Measurements from ENCODE around the gene GPN2.
A peak's percentile ranks its signal among the peaks of the same experiment; 100 is the strongest.

Gene GPN2

GRCh38 chr1:26932531-26932930 is 42.4 kb upstream of the GPN2 start:
- no peak overlapping the region for H3K9ac ChIP-seq (ENCODE audit: low read length)
- no CpG with 5 or more reads among the region's 3 CpGs for WGBS (ENCODE audit: extremely low coverage, insufficient coverage, insufficient read length)
- H4K91ac ChIP-seq (ENCODE audit: low read depth, low read length): no peak overlapping the region
- no peak overlapping the region for H4K8ac ChIP-seq (ENCODE audit: low read depth, low read length)
- H3K4ac ChIP-seq (ENCODE audit: low read depth, low read length): no peak overlapping the region
- H3K23ac ChIP-seq (ENCODE audit: low read length): no peak overlapping the region
- H3K79me2 ChIP-seq (ENCODE audit: control insufficient read depth, insufficient read depth, low read length, poor library complexity): no peaks in the 10 kb centered on the region
- DNase-seq: no peak
- no peaks in the 10 kb centered on the region for H3K27me3 ChIP-seq (ENCODE audit: insufficient read depth, low read length)
- H3K4me3 ChIP-seq (ENCODE audit: low read depth, low read length): no peak overlapping the region
- H3K36me3 ChIP-seq (ENCODE audit: control insufficient read depth in 1 of 2, insufficient read depth in 2 of 2, low read length in 2 of 2): peaks cover 20 to 29% of the 10 kb centered on the region in 2 experiments
- H3K14ac ChIP-seq (ENCODE audit: low read length): no peak overlapping the region
- no peaks in the 10 kb centered on the region for H3K4me1 ChIP-seq (ENCODE audit: control insufficient read depth in 1 of 2, insufficient read depth in 2 of 2, low read length in 2 of 2)
- no peak overlapping the region for H2BK12ac ChIP-seq (ENCODE audit: low read length)
- no peak overlapping the region for H4K12ac ChIP-seq (ENCODE audit: low read depth, low read length)
- no peak overlapping the region for H3K18ac ChIP-seq (ENCODE audit: low read length)
- no peaks in the 10 kb centered on the region for H3K79me1 ChIP-seq (ENCODE audit: low read length)
- H3K4me2 ChIP-seq (ENCODE audit: low read length): no peak overlapping the region
- H2AFZ ChIP-seq (ENCODE audit: insufficient read depth, low read length, poor library complexity): no peak overlapping the region
- no peak overlapping the region for H2BK120ac ChIP-seq (ENCODE audit: insufficient read depth, low read length, poor library complexity)
- H3K27ac ChIP-seq (ENCODE audit: low read depth, low read length): no peak overlapping the region
- no peak overlapping the region for H2BK5ac ChIP-seq (ENCODE audit: low read depth, low read length, poor library complexity)
- H2AK5ac ChIP-seq (ENCODE audit: low read length): no peak overlapping the region
- H3K9me3 ChIP-seq (ENCODE audit: insufficient read depth, low read depth, low read length): no peaks in the 10 kb centered on the region

- H3K23ac ChIP-seq (ENCODE audit: low read length): no peak overlapping the region
- no CpG with 5 or more reads among the region's 3 CpGs for WGBS (ENCODE audit: extremely low coverage, insufficient coverage, insufficient read length)
Observed at GRCh38 chr1:26923711-26924110, 33.6 kb upstream of the GPN2 start.

GRCh38 chr1:26922901-26923300 is 32.8 kb upstream of the GPN2 start:
- Histone ChIP-seq H2BK12ac (ENCODE audit: low read length) (no peak overlapping the region), H3K23ac (ENCODE audit: low read length) (no peak overlapping the region), H3K4me1 (ENCODE audit: control insufficient read depth in 1 of 2, insufficient read depth in 2 of 2, low read length in 2 of 2) (peaks cover 5 to 10% of the 10 kb centered on the region in 2 experiments), H2BK5ac (ENCODE audit: low read depth, low read length, poor library complexity) (no peak overlapping the region), H3K79me1 (ENCODE audit: low read length) (peaks cover 5% of the 10 kb centered on the region), H3K4me3 (ENCODE audit: low read depth, low read length) (no peak overlapping the region), H4K8ac (ENCODE audit: low read depth, low read length) (no peak overlapping the region), H3K9me3 (ENCODE audit: insufficient read depth, low read depth, low read length) (no peaks in the 10 kb centered on the region), H2AK5ac (ENCODE audit: low read length) (no peak overlapping the region), H3K79me2 (ENCODE audit: control insufficient read depth, insufficient read depth, low read length, poor library complexity) (peaks cover 10% of the 10 kb centered on the region), H4K91ac (ENCODE audit: low read depth, low read length) (no peak overlapping the region), H3K4ac (ENCODE audit: low read depth, low read length) (peak overlapping the region; percentile 54), H4K12ac (ENCODE audit: low read depth, low read length) (no peak overlapping the region), H3K14ac (ENCODE audit: low read length) (no peak overlapping the region), H3K4me2 (ENCODE audit: low read length) (peak overlapping the region; percentile 84), H3K36me3 (ENCODE audit: control insufficient read depth in 1 of 2, insufficient read depth in 2 of 2, low read length in 2 of 2) (peaks cover 12 to 28% of the 10 kb centered on the region in 2 experiments), H3K18ac (ENCODE audit: low read length) (no peak overlapping the region), H3K27ac (ENCODE audit: low read depth, low read length) (no peak overlapping the region), H2BK120ac (ENCODE audit: insufficient read depth, low read length, poor library complexity) (no peak overlapping the region), H2AFZ (ENCODE audit: insufficient read depth, low read length, poor library complexity) (no peak overlapping the region), H3K27me3 (ENCODE audit: insufficient read depth, low read length) (no peaks in the 10 kb centered on the region), H3K9ac (ENCODE audit: low read length) (no peak overlapping the region)
- no CpG with 5 or more reads among the region's 3 CpGs for WGBS (ENCODE audit: extremely low coverage, insufficient coverage, insufficient read length)
- DNase-seq: no peak

More at GRCh38 chr1:26923711-26924110, 33.6 kb upstream of the GPN2 start:
- Histone ChIP-seq H2BK5ac (ENCODE audit: low read depth, low read length, poor library complexity) (no peak overlapping the region), H3K4me2 (ENCODE audit: low read length) (no peak overlapping the region), H3K27me3 (ENCODE audit: insufficient read depth, low read length) (no peaks in the 10 kb centered on the region), H4K8ac (ENCODE audit: low read depth, low read length) (no peak overlapping the region), H4K12ac (ENCODE audit: low read depth, low read length) (no peak overlapping the region), H2BK12ac (ENCODE audit: low read length) (no peak overlapping the region), H2AK5ac (ENCODE audit: low read length) (no peak overlapping the region), H3K18ac (ENCODE audit: low read length) (no peak overlapping the region), H3K79me2 (ENCODE audit: control insufficient read depth, insufficient read depth, low read length, poor library complexity) (peaks cover 10% of the 10 kb centered on the region), H3K9ac (ENCODE audit: low read length) (no peak overlapping the region), H3K79me1 (ENCODE audit: low read length) (peaks cover 5% of the 10 kb centered on the region), H3K4me3 (ENCODE audit: low read depth, low read length) (no peak overlapping the region), H3K9me3 (ENCODE audit: insufficient read depth, low read depth, low read length) (no peaks in the 10 kb centered on the region), H3K4me1 (ENCODE audit: control insufficient read depth in 1 of 2, insufficient read depth in 2 of 2, low read length in 2 of 2) (peaks cover 5 to 10% of the 10 kb centered on the region in 2 experiments), H2AFZ (ENCODE audit: insufficient read depth, low read length, poor library complexity) (no peak overlapping the region), H2BK120ac (ENCODE audit: insufficient read depth, low read length, poor library complexity) (no peak overlapping the region), H3K27ac (ENCODE audit: low read depth, low read length) (no peak overlapping the region), H3K36me3 (ENCODE audit: control insufficient read depth in 1 of 2, insufficient read depth in 2 of 2, low read length in 2 of 2) (peaks cover 12 to 32% of the 10 kb centered on the region in 2 experiments), H3K4ac (ENCODE audit: low read depth, low read length) (peak overlapping the region; percentile 52), H3K14ac (ENCODE audit: low read length) (no peak overlapping the region), H4K91ac (ENCODE audit: low read depth, low read length) (no peak overlapping the region)
- DNase-seq: no peak

- H3K23ac ChIP-seq (ENCODE audit: low read length): no peak overlapping the region
- H2BK12ac ChIP-seq (ENCODE audit: low read length): no peak overlapping the region
- no CpG with 5 or more reads among the region's 6 CpGs for WGBS (ENCODE audit: extremely low coverage, insufficient coverage, insufficient read length)
Observed at GRCh38 chr1:26922431-26922729, 32.3 kb upstream of the GPN2 start.

More at GRCh38 chr1:26922431-26922729, 32.3 kb upstream of the GPN2 start:
- Histone ChIP-seq H3K79me2 (ENCODE audit: control insufficient read depth, insufficient read depth, low read length, poor library complexity) (peaks cover 10% of the 10 kb centered on the region), H3K4me3 (ENCODE audit: low read depth, low read length) (no peak overlapping the region), H3K4me1 (ENCODE audit: control insufficient read depth in 1 of 2, insufficient read depth in 2 of 2, low read length in 2 of 2) (peaks cover 5 to 10% of the 10 kb centered on the region in 2 experiments), H3K18ac (ENCODE audit: low read length) (no peak overlapping the region), H3K9ac (ENCODE audit: low read length) (peak overlapping the region; percentile 77), H3K27ac (ENCODE audit: low read depth, low read length) (no peak overlapping the region), H3K4me2 (ENCODE audit: low read length) (peak overlapping the region; percentile 84), H2AK5ac (ENCODE audit: low read length) (no peak overlapping the region), H4K8ac (ENCODE audit: low read depth, low read length) (peak overlapping the region; percentile 93), H3K79me1 (ENCODE audit: low read length) (peaks cover 5% of the 10 kb centered on the region), H2BK120ac (ENCODE audit: insufficient read depth, low read length, poor library complexity) (no peak overlapping the region), H3K27me3 (ENCODE audit: insufficient read depth, low read length) (no peaks in the 10 kb centered on the region), H3K36me3 (ENCODE audit: control insufficient read depth in 1 of 2, insufficient read depth in 2 of 2, low read length in 2 of 2) (peaks cover 10 to 27% of the 10 kb centered on the region in 2 experiments), H2AFZ (ENCODE audit: insufficient read depth, low read length, poor library complexity) (no peak overlapping the region), H4K12ac (ENCODE audit: low read depth, low read length) (peak overlapping the region; percentile 81), H3K4ac (ENCODE audit: low read depth, low read length) (peak overlapping the region; percentile 54), H2BK5ac (ENCODE audit: low read depth, low read length, poor library complexity) (no peak overlapping the region), H3K14ac (ENCODE audit: low read length) (peak overlapping the region; percentile 93), H4K91ac (ENCODE audit: low read depth, low read length) (no peak overlapping the region), H3K9me3 (ENCODE audit: insufficient read depth, low read depth, low read length) (no peaks in the 10 kb centered on the region)
- DNase-seq: no peak

Measured in trophoblast cell (in vitro differentiated cells and primary cell).